Measurements from ENCODE around the gene EIF3B. TPM values are rescaled to one million over a fixed set of nuclear protein-coding genes. Genes with fewer than 3 reads are reported as not detected.
A peak's percentile ranks its signal among the peaks of the same experiment; 100 is the strongest.
"Not testable (repeated sequence)": the region's sequence is repeated elsewhere in the genome, so short reads cannot be mapped to it uniquely, and the experiment has no call there.

EIF3B gene
- total RNA-seq, 2 experiments from 2014 or later: 174 to 184 TPM

GRCh38 chr7:2317556-2318293, 36.9 kb upstream of the EIF3B start:
- Mint-ChIP-seq H3K36me3 (ENCODE audit: low read depth) (no peaks in the 10 kb centered on the region), H3K4me3 (no peak overlapping the region), H3K9me3 (ENCODE audit: insufficient read depth) (no peaks in the 10 kb centered on the region), H3K27ac (no peak overlapping the region), H3K4me1 (ENCODE audit: low read depth) (peaks cover 9% of the 10 kb centered on the region), H3K27me3 (ENCODE audit: low read depth) (peaks cover 2% of the 10 kb centered on the region)
- CTCF ChIA-PET: interaction anchor here (0.7 kb wide), 1 partner anchor 19 kb away, joined by 3 read pairs; no protein-coding TSS in a partner anchor
- POLR2A ChIA-PET: interaction anchor here (0.6 kb wide), 2 partner anchors 15 to 36 kb away, joined by 3 read pairs; no protein-coding TSS in a partner anchor
- DNase-seq (no peak), ATAC-seq (no peak)

DNA sequence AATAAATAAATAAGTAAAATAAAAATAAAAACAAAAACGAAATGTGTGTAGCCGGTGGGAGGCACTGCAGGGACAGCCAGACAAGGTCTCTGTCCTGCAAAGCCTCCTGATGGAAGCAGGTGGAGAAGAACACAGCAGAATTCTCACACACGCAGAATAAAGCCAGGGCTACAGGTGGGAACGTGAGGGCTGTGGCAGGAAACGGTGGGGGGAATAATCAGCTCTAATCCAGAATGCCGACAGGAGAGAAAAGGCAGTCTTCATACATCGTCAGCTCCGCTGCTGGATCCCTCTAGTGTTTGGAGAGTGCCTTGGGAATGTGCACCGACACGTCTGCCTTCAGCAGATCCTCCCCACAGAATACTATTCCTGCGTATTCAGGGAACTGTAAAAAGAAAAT, 33.6 kb upstream of the EIF3B start:
- Mint-ChIP-seq H3K27me3 (ENCODE audit: low read depth) (peaks cover 2% of the 10 kb centered on the region), H3K36me3 (ENCODE audit: low read depth) (no peaks in the 10 kb centered on the region), H3K27ac (no peak overlapping the region), H3K4me3 (no peak overlapping the region), H3K4me1 (ENCODE audit: low read depth) (peaks cover 7% of the 10 kb centered on the region), H3K9me3 (ENCODE audit: insufficient read depth) (no peaks in the 10 kb centered on the region)
- POLR2A ChIA-PET: interaction anchor here (0.6 to 0.7 kb wide), 2 partner anchors 71 to 789 kb away, joined by 4 read pairs; no protein-coding TSS in a partner anchor
- CTCF ChIA-PET: no interaction called here
- DNase-seq (no peak), ATAC-seq (no peak)

DNA sequence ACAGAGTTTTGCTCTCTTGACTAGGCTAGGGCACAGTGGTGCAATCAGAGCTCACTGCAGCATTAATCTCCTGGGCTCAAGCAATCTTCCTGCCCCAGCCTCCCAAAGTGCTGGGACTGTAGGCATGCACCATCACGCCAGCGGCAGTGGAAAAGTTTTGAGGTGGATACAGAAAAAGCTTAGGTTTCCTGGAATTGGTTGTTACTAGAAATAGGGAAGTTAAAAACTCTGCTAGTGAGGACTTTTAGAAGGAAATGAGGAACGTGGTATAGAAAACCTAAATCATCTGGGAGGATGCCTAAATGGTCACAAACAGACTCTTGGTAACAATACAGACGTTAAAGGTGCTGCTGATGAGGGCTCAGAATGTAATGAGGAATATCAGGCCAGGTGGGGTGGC, 29.5 kb upstream of the EIF3B start:
- H3K9me3 Mint-ChIP-seq (ENCODE audit: insufficient read depth): no peaks in the 10 kb centered on the region
- ChIA-PET POLR2A (interaction anchor here (0.6 kb wide), 2 partner anchors 15 to 116 kb away, joined by 3 to 4 read pairs; no protein-coding TSS in a partner anchor), CTCF (no interaction called here)
- no peak for DNase-seq
- H3K36me3 Mint-ChIP-seq (ENCODE audit: low read depth): no peaks in the 10 kb centered on the region
- no peak overlapping the region for H3K4me3 Mint-ChIP-seq
- H3K27ac Mint-ChIP-seq: no peak overlapping the region
- H3K27me3 Mint-ChIP-seq (ENCODE audit: low read depth): no peaks in the 10 kb centered on the region
- peaks cover 5% of the 10 kb centered on the region for H3K4me1 Mint-ChIP-seq (ENCODE audit: low read depth)
- ATAC-seq: no peak

DNA sequence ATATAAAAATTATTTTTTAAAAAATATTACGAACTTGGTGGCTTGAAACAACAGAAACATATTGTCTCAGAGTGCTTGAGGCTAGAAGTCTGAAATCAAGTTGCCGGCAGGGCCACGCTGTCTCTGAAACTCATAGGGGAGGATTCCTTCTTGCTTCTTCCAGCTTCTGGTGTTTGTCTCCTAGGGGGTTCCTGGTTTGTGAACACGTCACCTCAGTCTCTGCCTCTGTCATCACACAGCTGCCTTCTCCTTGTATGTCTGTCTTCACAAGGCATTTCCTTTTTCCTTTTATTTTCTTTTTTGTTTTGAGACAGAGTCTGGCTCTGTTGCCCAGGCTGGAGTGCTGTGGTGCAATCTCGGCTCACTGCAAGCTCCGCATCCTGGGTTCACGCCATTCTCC, 27.7 kb upstream of the EIF3B start:
- H3K27ac Mint-ChIP-seq: no peak overlapping the region
- H3K27me3 Mint-ChIP-seq (ENCODE audit: low read depth): no peaks in the 10 kb centered on the region
- no peaks in the 10 kb centered on the region for H3K9me3 Mint-ChIP-seq (ENCODE audit: insufficient read depth)
- H3K4me3 Mint-ChIP-seq: no peak overlapping the region
- H3K4me1 Mint-ChIP-seq (ENCODE audit: low read depth): peaks cover 5% of the 10 kb centered on the region
- no peaks in the 10 kb centered on the region for H3K36me3 Mint-ChIP-seq (ENCODE audit: low read depth)
- DNase-seq: no peak
- no peak for ATAC-seq
- ChIA-PET CTCF (interaction anchor here (1.0 kb wide), 1 partner anchor 21 kb away, joined by 3 read pairs; no protein-coding TSS in a partner anchor), POLR2A (no interaction called here)

- ChIA-PET POLR2A (interaction anchor here (0.7 kb wide), 1 partner anchor 222 kb away, joined by 3 read pairs; no protein-coding TSS in a partner anchor), CTCF (no interaction called here)
- no peak overlapping the region for H3K27ac Mint-ChIP-seq
- H3K4me1 Mint-ChIP-seq (ENCODE audit: low read depth): no peaks in the 10 kb centered on the region
- no peaks in the 10 kb centered on the region for H3K36me3 Mint-ChIP-seq (ENCODE audit: low read depth)
- H3K9me3 Mint-ChIP-seq (ENCODE audit: insufficient read depth): no peaks in the 10 kb centered on the region
- no peak overlapping the region for H3K4me3 Mint-ChIP-seq
- ATAC-seq (no peak), DNase-seq (no peak)
- no peaks in the 10 kb centered on the region for H3K27me3 Mint-ChIP-seq (ENCODE audit: low read depth)
These were observed 24.1 kb upstream of the EIF3B start for GRCh38 chr7:2330493-2330892.

GRCh38 chr7:2331707-2332106, 22.9 kb upstream of the EIF3B start:
- ATAC-seq (no peak), DNase-seq (no peak)
- Mint-ChIP-seq H3K4me1 (ENCODE audit: low read depth) (no peaks in the 10 kb centered on the region), H3K36me3 (ENCODE audit: low read depth) (no peaks in the 10 kb centered on the region), H3K9me3 (ENCODE audit: insufficient read depth) (no peaks in the 10 kb centered on the region), H3K4me3 (no peak overlapping the region), H3K27ac (no peak overlapping the region), H3K27me3 (ENCODE audit: low read depth) (no peaks in the 10 kb centered on the region)
- POLR2A ChIA-PET: no interaction called here
- CTCF ChIA-PET: interaction anchor here (1.1 kb wide), 1 partner anchor 16 kb away, joined by 4 read pairs; no protein-coding TSS in a partner anchor

- H3K27me3 Mint-ChIP-seq (ENCODE audit: low read depth); H3K4me3 Mint-ChIP-seq; H3K9me3 Mint-ChIP-seq (ENCODE audit: insufficient read depth); H3K36me3 Mint-ChIP-seq (ENCODE audit: low read depth); H3K4me1 Mint-ChIP-seq (ENCODE audit: low read depth); H3K27ac Mint-ChIP-seq; ATAC-seq; DNase-seq: not testable (repeated sequence)
- CTCF ChIA-PET: interaction anchor here (0.6 to 1.1 kb wide), 2 partner anchors 15 to 559 kb away, joined by 3 to 4 read pairs; no protein-coding TSS in a partner anchor
- POLR2A ChIA-PET: interaction anchor here (0.6 kb wide), 1 partner anchor 15 kb away, joined by 3 read pairs; no protein-coding TSS in a partner anchor
These were observed 21.9 kb upstream of the EIF3B start for GRCh38 chr7:2332606-2333231.

GRCh38 chr7:2336626-2337299, 17.9 kb upstream of the EIF3B start:
- DNase-seq: no peak
- H3K9me3 Mint-ChIP-seq (ENCODE audit: insufficient read depth): no peaks in the 10 kb centered on the region
- no peaks in the 10 kb centered on the region for H3K4me1 Mint-ChIP-seq (ENCODE audit: low read depth)
- no peak overlapping the region for H3K27ac Mint-ChIP-seq
- ChIA-PET POLR2A (no interaction called here), CTCF (no interaction called here)
- no peak for ATAC-seq
- H3K36me3 Mint-ChIP-seq (ENCODE audit: low read depth): no peaks in the 10 kb centered on the region
- H3K27me3 Mint-ChIP-seq (ENCODE audit: low read depth): no peaks in the 10 kb centered on the region
- no peak overlapping the region for H3K4me3 Mint-ChIP-seq

- ATAC-seq: peak; percentile 40
- H3K27ac Mint-ChIP-seq; H3K4me3 Mint-ChIP-seq; H3K36me3 Mint-ChIP-seq (ENCODE audit: low read depth); H3K27me3 Mint-ChIP-seq (ENCODE audit: low read depth); H3K4me1 Mint-ChIP-seq (ENCODE audit: low read depth); DNase-seq; H3K9me3 Mint-ChIP-seq (ENCODE audit: insufficient read depth): not testable (repeated sequence)
- POLR2A ChIA-PET: interaction anchor here (1.3 kb wide), 1 partner anchor 105 kb away, joined by 3 read pairs; no protein-coding TSS in a partner anchor
- CTCF ChIA-PET: interaction anchor here (0.7 to 2.7 kb wide), 35 partner anchors 8 to 793 kb away, joined by 3 to 11 read pairs (median 4); partner anchors contain the start of genes MAD1L1, MRM2 and NUDT1
These were observed 7.1 kb upstream of the EIF3B start for GRCh38 chr7:2347351-2348063.

DNA sequence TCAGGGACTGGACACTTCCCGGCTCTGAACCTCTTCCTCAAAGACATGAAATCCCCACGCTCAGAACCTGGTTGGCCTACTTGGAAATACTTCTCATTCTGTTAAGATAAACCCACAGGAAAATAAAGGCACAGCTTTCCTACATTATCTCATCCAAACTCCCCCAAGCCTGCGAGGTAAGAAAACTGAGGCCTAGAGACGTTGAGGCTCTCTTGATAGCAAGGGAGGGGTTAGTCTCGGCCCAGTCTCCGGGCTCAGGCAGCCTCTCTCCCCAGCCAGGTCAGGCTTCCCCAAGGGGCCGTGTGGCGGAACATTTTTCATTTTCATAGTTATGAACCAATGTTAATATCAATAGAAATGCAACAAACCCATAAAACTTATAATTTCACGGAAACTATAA, 4.6 kb upstream of the EIF3B start:
- ChIA-PET CTCF (interaction anchor here (1.1 kb wide), 1 partner anchor 102 kb away, joined by 3 read pairs; no protein-coding TSS in a partner anchor), POLR2A (interaction anchor here (0.5 kb wide), 1 partner anchor 1107 kb away, joined by 3 read pairs; no protein-coding TSS in a partner anchor)
- DNase-seq (no peak), ATAC-seq (no peak)
- Mint-ChIP-seq H3K36me3 (ENCODE audit: low read depth) (no peaks in the 10 kb centered on the region), H3K27ac (no peak overlapping the region), H3K9me3 (ENCODE audit: insufficient read depth) (no peaks in the 10 kb centered on the region), H3K4me3 (no peak overlapping the region), H3K27me3 (ENCODE audit: low read depth) (no peaks in the 10 kb centered on the region), H3K4me1 (ENCODE audit: low read depth) (peaks cover 17% of the 10 kb centered on the region)

GRCh38 chr7:2350861-2351260, 3.8 kb upstream of the EIF3B start:
- Mint-ChIP-seq H3K27me3 (ENCODE audit: low read depth) (no peaks in the 10 kb centered on the region), H3K4me3 (no peak overlapping the region), H3K4me1 (ENCODE audit: low read depth) (peaks cover 17% of the 10 kb centered on the region), H3K9me3 (ENCODE audit: insufficient read depth) (no peaks in the 10 kb centered on the region), H3K36me3 (ENCODE audit: low read depth) (peaks cover under 1% of the 10 kb centered on the region), H3K27ac (no peak overlapping the region)
- no peak for DNase-seq
- ChIA-PET CTCF (no interaction called here), POLR2A (no interaction called here)
- ATAC-seq: no peak
